T-helper 2 cell treated with Interferon-gamma antibody and Interleukin-4, amounts not matched to agents 100 ng/mL and 5 ng/mL, for 36 hours (primary cell): Measurements from ENCODE around the gene IFNL3. TPM values are rescaled to one million over a fixed set of nuclear protein-coding genes. Genes with fewer than 3 reads are reported as not detected.
"Not testable (repeated sequence)": the region's sequence is repeated elsewhere in the genome, so short reads cannot be mapped to it uniquely, and the experiment has no call there.

Experiments
- intact Hi-C: fragments of 100-400 bp; cut with micrococcal nuclease; formaldehyde crosslinking; loops from one replicate; pipeline ENCODE4 v1.15.1; 2023
- total RNA-seq: library from RNA; stranded (reverse); gene quantifications from 2 replicates; pipeline ENCODE4 v1.2.3, GENCODE V29; 2022

The IFNL3 gene
- not detected in 2 replicates for total RNA-seq

DNA sequence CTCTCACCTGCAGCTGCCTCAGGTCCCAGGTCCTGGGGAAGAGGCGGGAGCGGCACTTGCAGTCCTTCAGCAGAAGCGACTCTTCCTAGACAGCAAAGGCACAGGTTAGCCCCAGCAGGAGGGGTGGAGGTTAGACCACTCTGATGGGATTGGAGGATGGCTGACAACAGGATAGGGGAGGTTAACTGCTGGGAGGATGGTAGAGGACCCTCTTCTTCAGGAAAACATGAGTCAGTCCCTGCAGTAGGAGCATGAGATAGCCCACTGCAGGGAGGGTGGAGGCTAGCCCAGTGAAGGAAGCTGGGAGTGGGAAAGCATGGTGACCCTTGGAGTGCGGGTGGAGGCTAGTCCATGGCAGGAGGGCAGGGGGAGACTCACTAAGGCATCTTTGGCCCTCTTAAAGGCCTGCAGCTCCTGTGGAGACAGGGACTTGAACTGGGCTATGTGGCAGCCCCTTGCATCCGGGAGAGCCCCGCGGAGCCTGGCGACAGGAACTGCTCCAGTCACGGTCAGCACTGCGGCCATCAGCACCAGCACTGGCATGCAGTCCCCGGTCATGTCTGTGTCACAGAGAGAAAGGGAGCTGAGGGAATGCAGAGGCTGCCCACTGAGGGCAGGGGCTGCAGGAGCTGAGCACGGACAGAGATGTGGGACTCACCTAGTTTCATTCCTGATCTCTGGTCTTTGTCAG lies at the start of gene IFNL3:
Gene IFNL3, minus strand, starts transcription at position 597 of the 691 bp plus-strand sequence. Its CDS starts 39 bp downstream, at position 558.
- intact Hi-C loops, result not testable (repeated sequence)

DNA sequence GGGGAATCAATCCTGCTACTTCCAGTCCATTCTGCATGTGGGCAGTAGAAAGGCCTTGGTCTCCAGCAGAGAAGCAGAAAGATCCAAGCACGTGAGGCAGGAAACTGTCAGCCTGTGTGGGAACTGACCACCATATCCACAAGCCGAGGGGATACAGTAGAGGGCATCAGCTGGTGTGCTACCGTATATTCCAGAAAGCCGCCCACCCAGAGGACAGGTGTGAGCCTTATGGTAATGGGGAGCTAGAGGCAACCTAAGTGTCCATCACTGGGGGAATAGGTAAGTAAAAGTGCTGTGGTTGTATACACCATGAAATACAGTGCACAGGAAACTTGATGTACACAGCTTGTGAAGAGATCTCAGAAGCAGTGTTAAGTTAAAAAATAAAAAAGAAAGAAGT lies 48.6 kb upstream of the IFNL3 start:
- intact Hi-C loops, result no loop called here

DNA sequence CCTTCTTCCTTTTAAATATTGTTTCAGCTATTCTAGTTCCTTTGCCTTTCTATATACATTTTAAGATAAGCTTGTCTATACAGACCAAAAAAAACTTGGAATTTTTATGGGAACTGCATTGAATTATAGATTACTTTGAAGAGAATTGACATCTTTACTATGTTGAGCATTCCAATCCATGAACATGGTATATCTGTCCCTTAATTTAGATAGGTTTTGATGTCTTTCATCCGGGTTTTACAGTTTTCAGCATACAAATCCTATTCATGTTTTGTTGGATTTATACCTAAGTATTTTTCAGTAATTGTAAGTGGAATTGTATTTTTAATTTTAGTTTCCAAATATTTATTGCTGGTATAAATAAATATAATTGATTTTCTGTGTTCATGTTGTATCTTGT lies 39.2 kb upstream of the IFNL3 start:
- intact Hi-C loops, result no loop called here

DNA sequence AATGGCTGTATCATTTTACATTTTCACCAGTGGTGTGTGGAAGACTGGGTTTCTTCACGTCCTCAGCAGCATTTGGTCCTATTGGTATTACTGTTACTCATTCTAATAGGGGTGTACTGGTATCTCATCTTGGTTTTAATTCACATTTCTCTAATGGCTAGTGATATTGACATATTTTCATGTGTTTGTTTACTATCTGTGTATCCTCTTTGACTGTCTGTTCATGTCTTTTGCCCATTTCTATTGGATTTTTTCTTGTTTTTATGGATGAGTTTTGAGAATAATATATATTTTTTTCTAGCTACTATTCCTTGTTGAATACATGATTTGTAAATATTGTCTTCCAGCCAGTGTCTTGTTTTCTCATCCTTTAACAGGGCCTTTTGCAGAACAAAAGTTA lies 37.2 kb upstream of the IFNL3 start:
- intact Hi-C loops, result no loop called here

DNA sequence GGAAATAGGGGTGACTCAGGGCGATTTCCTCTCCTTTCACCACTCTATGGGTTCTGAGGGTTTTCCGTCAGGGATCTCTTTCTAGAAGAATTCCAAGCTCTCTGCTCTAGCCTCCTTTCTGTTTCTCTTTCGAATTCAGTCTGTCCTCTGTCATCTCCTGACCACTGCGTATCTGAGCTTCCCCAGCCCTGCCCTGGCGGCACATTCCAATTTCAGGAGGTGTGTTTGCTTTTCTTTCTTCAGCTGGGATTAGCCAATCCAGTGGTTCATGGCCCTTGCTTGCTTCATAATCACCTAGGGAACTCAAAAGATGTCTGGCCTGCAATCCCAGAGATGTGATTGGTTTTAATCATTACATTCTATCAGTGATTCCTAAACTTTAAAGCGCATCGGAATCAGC lies 32.8 kb upstream of the IFNL3 start:
- intact Hi-C loops, result no loop called here

DNA sequence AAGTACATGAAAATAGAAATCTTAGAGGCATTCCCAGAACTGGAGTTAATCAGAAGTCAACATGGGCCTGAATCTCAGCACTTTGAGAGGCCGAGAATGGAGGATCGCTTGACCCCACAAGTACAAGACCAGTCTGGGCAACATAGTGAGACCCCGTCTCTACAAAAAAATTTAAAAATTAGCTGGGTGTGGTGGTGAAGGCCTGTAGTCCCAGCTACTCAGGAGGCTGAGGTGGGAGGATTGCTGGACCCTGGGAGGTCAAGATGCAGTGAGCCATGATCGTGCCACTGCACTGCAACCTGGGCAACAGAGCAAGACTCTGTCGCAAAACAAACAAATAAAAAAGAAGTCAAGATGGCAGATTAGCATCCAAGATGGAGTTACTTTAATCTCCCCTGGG lies 31.9 kb upstream of the IFNL3 start:
- intact Hi-C loops, result no loop called here

DNA sequence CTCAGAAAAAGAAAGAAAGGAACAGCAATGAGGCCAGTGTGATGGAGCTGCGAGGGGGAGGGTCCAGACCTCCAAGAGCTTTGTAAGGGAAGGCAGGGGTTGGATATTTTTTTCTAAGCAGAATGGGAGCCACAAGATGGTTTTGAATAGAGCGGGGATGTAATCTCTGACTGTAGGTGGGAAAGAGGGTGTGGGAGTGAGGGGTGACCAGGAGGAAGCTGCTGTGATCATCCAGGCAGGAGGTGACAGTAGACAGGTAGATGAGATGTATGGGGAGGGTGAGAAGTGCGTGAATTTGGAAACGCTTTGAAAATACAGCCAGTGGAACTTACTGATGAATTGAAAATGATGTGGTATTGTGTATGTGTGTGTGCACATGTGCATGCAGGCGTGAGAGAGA lies 30.8 kb upstream of the IFNL3 start:
- intact Hi-C loops, result no loop called here

DNA sequence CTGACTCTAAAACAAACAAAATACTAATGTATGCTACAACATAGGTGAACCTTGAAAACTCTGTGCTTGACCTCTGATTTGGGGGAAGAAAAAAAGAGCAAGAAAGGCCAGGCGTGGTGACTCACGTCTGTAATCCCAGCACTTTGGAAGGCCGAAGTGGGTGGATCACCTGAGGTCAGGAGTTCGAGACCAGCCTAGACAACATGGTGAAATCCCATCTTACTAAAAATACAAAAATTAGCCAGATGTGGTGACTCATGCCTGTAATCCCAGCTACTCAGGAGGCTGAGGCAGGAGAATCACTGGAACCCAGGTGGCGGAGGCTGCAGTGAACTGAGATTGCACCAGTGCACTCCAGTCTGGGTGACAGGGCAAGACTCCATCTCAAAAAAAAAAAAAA lies 29.1 kb upstream of the IFNL3 start:
- intact Hi-C loops, result not testable (repeated sequence)

DNA sequence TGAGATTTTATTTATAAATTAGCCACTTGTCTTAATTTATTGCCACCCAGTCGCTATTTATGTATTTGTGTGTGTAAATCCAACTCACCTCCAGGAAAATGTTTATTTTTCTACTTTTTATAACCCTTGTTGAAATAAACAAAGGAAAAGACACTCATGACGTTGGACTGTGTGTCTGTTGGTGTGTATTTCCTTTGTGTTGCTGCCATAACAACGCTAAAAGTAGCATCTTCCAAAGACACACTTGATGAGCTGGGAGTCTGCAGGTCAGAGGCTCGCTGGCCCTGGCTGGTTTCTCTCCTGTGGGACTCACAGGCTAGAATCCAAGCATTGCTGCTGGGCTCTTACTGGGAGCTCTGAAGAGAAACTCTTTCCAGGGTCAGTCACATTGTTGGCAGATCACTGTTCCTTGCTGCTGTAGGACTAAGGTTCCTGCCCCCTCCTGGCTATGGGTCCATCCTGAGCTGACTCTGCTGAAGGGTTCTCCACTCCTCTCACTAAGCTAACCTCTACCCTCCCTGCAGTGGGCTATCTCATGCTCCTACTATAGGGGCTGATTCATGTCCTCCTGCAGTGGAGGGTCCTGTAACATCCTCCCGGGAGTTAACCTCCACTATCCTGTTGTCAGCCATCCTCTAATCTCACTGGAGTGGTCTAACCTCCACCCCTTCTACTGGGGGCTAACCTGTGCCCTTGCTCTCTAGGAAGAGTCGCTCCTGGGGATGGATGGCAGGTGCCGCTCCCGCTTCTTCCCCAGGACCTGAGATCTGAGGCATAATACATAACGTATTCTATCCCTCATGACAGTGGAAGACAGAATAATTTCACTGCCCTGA lies 25.4 kb upstream of the IFNL3 start:
- intact Hi-C loops, result no loop called here

DNA sequence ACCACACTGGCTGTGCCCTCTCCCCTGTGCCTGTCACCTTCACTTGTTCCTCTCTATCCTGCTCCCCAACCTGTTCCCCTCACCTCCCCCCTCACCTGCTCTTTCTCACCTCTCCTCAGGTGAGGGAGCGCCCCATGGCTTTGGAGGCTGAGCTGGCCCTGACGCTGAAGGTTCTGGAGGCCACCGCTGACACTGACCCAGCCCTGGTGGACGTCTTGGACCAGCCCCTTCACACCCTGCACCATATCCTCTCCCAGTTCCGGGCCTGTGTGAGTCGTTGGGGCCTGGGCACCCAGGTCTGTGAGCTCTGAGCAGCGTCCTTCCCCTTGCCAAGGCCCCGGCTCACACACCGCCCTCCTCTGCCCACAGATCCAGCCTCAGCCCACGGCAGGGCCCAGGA lies 24.6 kb upstream of the IFNL3 start:
- intact Hi-C loops, result not testable (repeated sequence)

DNA sequence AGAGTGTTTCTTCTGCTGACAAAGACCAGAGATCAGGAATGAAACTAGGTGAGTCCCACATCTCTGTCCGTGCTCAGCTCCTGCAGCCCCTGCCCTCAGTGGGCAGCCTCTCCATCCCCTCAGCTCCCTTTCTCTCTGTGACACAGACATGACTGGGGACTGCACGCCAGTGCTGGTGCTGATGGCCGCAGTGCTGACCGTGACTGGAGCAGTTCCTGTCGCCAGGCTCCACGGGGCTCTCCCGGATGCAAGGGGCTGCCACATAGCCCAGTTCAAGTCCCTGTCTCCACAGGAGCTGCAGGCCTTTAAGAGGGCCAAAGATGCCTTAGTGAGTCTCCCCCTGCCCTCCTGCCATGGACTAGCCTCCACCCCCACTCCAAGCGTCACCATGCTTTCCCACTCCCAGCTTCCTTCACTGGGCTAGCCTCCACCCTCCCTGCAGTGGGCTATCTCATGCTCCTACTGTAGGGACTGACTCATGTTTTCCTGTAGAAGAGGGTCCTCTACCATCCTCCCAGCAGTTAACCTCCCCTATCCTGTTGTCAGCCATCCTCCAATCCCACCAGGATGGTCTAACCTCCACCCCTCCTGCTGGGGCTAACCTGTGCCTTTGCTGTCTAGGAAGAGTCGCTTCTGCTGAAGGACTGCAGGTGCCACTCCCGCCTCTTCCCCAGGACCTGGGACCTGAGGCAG lies 23.9 kb upstream of the IFNL3 start:
- intact Hi-C loops, result not testable (repeated sequence)

DNA sequence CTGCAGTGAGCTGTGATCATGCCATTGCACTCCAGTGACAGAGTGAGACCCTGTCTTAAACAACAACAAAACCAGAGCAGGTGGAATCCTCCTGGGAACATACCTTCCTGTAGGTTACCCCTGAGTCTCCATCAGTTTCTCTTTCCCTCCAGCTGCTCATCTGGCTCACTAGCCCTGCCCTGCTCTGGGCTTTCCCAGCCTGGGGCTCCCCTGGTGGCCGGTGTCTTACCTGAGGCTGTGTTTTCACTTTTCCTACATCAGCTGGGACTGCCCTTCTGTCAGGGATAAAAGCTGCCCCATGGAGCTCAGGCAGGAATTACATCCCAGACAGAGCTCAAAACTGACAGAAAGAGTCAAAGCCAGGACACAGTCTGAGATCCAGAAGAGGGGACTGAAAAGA lies 23.3 kb upstream of the IFNL3 start, which contains the start of gene IFNL2:
Gene IFNL2, plus strand, starts transcription at position 312 of the 400 bp plus-strand sequence. CDS start 173 bp downstream, outside the sequence.
- intact Hi-C loops, result not testable (repeated sequence)

DNA sequence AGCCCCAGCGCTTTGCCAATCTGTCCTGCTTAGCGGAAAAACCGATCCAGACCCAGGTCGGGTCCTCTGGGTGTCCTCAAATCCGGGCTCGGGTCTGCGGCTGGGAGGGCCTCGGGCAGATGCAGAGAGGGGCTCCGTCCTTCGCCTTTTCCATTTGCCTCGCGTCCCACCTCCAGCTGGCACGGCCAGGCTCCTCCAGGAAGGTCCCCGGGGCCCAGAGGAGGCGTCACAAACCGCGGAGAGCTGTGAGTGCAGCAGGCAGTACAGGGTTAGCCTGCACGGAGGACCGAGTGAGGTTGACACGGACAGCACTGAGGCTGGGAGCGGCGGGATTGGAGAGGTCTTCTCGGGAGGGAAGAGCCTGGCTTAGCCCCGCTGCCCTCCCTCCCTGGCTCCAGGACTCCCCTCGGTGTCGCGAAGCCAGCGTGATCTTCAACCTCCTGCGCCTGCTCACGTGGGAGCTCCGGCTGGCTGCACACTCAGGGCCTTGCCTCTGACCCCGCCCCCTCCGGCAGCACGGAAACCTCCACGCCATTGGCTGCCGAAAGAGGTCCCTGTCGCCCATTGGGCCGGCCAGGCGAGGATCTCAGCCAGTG lies 20.6 kb upstream of the IFNL3 start:
- intact Hi-C loops, result no loop called here

DNA sequence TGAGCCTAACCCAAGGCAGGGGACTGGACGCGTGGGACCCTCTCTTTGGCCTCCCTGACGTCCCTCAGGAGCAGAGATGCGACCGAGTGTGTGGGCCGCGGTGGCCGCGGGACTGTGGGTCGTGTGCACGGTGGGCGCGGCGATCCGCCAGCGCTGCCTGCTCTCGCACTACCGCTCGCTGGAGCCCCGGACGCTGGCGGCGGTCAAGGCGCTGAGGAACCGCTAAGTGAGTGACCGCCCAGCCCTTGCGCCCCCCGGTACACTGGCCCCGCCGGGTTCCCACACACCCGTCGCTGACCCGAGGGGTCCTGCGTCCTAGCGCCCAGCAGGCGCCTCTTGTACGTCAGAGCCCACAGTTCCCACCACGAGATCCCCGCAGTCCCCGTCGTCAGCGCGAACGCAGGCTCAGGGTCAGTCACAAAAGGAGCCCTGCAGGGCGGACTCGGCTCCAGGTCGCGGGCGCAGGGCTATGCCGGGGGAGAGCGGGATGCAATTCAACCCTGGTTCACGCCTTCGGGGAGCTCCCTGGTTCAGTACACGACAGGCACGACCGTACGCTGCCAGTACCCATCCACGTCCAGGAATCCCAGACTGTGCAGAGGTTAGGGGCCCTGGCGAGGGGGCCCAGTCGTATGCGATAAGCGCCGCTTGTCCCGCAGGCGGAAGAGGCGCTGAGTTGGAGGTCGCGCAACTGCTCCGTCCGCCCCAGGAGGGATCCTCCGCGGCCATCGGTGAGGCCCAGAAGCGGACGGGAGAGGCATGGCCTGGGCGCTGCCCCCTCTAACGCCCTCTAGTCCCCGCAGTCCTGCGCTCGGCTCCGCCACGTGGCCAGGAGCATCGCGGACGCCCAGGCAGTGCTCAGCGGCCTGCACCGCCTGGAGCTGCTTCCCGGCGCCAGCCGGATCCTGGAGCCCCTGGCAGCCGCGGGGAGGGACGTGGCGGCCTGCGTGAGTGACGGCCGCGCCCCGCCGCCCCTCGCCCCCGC lies 19.8 kb upstream of the IFNL3 start:
- intact Hi-C loops, result no loop called here

DNA sequence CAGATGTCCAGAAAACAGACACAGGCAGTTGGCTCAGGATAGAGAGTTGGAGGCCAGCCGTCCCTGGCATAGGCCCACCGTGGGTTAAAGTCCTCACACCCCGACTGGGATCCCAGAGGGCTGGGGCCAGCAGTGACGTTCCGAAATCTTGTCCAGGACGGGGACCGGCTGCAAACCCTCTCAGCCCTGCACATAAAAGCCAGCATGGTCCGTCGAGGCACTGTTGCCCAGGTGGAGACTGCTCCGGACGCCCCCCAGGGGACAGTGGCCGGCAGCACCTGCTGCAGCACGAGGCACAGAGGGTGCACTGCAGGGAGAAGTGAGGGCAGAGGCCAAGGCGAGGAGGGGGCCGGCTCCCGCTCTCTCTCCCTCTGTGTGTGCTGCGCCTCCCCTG lies 19.1 kb upstream of the IFNL3 start:
- intact Hi-C loops, result no loop called here

DNA sequence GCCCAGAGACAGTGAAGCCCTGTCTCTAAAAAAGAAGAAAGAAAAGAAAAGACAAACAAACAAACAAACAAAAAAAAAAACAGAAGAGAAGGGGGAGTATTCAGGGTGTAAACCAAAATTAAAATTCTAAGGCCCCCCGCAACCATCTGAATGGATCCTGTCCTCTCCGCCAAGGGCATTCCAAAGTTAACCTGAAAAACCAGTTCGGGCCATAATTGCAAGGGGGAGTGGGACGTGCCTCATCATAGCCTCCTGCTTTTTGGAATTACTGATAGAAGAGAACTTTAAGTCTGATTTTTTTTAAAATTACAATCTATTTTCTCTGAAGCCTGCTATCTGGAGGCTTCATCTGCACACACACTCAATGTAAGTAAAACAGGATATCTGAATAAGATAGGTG lies 17.7 kb upstream of the IFNL3 start:
- intact Hi-C loops, result no loop called here

DNA sequence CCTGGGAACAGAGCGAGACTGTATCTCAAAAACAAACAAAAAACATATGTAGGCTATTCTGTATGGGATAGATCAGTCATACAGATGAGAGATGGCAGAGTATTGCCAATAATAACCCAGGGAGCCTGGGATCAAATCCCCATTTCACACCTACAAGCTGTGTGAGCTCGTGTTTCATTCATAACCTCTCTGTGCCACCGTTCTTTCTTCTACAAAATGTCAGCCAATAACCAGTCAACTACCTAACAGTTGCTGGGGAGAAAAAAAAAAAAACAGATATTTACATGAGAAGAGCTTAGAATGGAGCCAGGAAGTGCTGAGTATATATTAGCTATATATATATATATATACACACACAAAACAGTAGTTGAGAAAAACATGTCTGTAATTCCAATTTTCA lies 16.9 kb upstream of the IFNL3 start:
- intact Hi-C loops, result no loop called here

DNA sequence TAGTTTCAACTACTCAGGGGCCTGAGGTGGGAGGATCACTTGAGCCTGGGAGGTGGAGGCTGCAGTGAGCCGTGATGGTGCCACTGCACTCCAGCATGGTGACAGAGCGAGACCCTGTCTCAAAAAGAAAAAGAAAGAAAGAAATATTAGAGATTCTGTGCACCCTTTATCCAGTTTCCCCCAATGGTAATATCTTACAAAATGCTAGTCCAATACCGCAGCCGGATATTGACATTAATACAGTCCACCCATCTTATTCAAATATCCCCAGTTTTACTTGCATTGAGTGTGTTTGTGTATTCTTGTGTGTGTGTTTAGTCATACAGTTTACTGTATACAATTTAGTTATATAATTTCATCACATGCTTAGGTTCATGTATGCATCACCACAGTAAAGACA lies 12.4 kb upstream of the IFNL3 start:
- intact Hi-C loops, result no loop called here

DNA sequence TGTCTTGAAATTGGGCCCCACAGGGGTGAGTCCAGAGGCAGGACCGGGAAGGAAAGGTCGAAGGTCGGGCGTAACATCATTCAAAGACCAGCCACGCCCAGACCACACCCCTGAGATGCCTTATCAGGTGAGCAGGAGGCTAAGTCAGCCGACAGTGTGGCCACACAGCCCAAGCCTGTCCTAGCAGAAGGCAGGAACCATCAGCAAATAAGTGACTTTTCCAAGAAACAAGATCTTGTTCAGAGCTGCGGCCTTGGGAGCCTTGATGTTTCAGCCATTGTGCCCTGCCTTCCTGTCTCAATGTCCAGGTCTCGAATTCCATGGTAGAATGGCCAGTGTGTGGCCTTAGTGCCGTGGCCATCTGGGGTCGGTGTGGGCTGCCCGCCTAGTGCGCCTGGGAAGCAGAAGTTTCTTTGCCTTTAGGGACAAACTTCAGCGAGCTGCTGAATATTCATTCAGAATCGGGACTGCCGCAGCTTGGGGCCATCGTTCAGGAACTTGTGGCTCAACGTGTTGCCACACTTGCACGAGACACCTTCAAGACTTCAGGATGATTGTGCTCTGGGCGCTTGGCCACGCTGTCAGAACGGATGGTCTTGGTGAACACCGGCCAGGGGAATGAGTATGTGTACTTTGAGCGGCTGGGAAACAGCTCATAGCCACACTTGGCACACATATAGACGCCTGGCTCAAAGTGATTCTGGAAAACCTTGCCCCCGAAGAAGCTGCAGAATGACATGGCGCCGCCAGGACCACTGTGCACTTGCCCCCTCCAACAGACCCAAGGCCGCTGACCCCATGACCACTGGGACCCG lies 9.9 kb upstream of the IFNL3 start:
- intact Hi-C loops, result no loop called here
